MV-4-11 (cell line): ENCODE results near the gene MX2.
"Not testable (repeated sequence)": the region's sequence is repeated elsewhere in the genome, so short reads cannot be mapped to it uniquely, and the experiment has no call there.

Source experiments
- DNase-seq: peaks from one replicate; lab custom pipeline; 2025; lab: John Stamatoyannopoulos, UW

MX2 gene

GRCh38 chr21:41361786-41362604 lies at the start of gene MX2:
Gene MX2 (plus strand): TSS chr21:41362027. CDS start chr21:41376907, 14,880 bp downstream.
- peak; percentile 96 for DNase-seq

GRCh38 chr21:41313285-41314164 lies 48.3 kb upstream of the MX2 start:
- DNase-seq: not testable (repeated sequence)

DNA sequence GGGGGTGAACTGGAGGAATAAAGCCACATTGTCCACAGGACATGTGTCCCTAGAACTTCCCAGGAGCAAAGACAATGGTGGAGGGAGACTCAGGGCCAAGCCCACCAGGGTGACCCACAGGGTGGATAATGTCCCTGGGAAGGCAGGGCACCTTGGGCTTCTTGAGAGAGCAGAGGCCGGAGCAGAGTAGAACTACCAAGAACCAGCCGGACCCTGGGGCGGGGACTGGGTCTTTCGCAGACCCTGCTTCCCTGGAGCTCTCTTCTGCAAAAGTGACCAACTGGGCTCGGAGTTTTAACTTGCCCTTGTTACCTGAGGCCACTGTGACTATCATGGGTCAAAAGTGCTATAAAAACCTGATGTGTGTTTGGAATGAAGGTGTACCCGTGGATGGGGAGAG lies 46.1 kb upstream of the MX2 start:
- no peak for DNase-seq

DNA sequence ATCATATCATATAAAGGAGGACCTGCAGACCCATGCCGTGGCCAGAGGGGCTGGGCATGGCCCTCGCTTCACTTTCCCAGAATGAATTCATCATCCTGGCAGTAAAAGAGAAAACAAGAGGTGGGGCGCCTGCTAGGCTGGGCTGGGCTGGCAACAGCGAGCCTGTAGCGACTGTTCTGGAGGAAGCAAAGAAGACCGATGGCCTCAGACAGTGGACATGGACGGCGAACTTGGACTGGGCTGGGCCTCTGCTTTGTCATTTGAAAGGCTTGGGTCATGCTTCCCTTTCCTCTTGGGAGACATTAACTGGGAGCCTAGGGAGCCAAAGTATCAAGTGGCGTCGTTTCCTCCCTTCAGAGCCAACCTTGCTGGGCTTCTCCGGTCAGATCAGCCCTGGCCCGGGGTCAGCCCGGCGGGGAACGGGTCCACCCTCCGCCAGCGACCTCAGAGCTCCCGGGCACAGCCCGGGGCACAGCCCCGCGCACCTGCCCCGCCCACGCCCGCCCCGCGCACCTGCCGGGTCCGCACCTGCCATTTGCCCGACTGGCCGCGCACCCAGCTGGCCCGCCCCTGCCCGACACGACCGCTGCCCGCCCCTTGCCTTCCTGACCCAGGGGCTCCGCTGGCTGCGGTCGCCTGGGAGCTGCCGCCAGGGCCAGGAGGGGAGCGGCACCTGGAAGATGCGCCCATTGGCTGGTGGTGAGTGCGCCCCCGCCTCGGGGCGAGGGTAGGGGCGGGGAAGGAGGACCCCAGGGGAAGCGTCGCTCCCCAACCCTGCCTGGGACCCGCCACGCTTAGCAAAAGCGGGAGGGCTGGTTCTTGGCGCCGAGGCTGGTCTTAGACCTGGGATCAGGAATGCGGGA lies 45.4 kb upstream of the MX2 start, which contains the start of gene FAM3B:
Gene FAM3B (plus strand): TSS at position 602 of the 863 bp plus-strand sequence. CDS start 79 bp downstream, at position 681.
- no peak for DNase-seq

DNA sequence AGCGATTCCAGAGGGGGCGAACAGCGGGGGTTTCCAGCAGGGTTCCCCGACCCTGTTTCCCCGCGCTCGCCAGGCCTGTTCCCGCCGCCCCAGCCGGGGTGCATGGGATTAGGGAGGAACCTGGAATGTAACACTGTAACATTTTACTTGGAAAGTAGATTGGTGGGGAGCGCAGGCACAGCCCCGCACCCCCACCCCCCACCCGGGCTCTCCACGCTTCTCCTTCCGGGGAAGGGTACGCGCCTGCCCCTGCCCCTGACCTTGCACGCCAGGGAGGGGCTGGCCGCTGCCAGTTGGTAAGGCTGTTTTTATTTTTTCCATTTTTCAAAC lies 44.8 kb upstream of the MX2 start:
- DNase-seq: no peak

GRCh38 chr21:41317458-41317857 lies 44.4 kb upstream of the MX2 start:
- DNase-seq: no peak

DNA sequence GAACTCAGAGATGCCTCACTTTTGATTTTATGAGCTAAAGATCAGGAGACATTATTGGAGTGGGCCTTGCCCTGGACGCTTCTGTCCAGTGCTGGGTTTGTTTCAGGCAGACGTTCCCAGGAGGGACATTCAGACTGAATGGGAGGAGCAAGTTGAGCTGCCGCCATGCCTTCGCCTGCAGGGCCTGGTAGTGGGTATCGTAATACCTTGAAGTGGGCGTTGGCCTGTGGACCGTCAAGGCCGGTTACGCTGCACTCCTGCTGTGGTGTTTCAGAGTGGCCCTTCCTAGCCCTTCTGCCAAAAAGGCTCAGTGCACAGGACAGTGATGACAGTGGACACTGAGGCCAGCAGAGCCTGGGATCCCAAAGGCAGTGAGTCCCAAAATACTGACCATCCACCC lies 43.6 kb upstream of the MX2 start:
- no peak for DNase-seq

DNA sequence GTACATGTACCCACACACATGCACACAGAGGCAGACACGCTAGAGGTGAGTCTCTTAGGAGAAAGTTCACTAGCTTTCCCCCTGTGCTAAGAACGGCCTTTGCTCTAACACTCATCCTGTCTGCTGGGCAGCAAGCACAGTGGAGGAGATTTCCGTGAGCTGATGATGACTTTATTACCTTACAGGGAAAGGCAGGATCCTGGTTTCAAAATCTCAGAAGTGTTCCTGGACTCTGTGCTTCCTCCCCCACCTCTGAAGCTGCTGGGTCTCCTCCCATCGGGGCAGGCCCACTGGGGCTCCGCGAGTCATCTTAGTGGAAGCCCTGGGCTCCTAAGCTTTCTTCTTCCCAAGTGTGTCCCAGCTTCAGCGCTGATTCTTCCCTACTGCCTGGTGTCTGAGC lies 42.6 kb upstream of the MX2 start:
- DNase-seq: no peak

- DNase-seq: no peak
These were observed 40.5 kb upstream of the MX2 start for GRCh38 chr21:41321211-41321907.

DNA sequence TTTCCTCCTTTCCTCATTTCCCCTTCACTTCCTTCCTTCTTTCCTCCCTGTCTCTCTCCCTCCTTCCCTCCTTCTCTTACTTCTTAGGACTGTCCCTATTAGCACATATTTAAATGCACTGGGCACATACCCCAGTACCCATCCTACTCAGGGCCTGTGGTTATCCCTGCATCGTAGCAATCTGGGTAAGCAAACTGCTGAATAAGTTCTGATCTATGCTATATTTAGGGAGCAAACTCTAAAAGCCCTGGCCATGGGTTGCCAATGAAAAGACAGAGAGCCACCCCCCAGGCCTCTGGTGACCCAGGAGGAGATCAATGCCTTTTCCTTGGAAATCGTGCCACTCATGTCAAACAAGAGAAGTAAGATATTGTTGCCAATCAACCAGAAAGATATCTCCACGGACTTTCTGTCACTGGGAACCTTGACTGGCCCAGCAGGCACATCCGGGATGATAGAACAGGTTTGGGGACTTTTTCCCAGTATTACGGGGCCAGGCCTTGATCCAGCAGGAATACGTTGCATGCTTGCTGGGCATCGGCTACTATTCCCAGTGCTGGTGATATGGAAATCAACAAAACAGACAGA lies 39.8 kb upstream of the MX2 start:
- DNase-seq: no peak

DNA sequence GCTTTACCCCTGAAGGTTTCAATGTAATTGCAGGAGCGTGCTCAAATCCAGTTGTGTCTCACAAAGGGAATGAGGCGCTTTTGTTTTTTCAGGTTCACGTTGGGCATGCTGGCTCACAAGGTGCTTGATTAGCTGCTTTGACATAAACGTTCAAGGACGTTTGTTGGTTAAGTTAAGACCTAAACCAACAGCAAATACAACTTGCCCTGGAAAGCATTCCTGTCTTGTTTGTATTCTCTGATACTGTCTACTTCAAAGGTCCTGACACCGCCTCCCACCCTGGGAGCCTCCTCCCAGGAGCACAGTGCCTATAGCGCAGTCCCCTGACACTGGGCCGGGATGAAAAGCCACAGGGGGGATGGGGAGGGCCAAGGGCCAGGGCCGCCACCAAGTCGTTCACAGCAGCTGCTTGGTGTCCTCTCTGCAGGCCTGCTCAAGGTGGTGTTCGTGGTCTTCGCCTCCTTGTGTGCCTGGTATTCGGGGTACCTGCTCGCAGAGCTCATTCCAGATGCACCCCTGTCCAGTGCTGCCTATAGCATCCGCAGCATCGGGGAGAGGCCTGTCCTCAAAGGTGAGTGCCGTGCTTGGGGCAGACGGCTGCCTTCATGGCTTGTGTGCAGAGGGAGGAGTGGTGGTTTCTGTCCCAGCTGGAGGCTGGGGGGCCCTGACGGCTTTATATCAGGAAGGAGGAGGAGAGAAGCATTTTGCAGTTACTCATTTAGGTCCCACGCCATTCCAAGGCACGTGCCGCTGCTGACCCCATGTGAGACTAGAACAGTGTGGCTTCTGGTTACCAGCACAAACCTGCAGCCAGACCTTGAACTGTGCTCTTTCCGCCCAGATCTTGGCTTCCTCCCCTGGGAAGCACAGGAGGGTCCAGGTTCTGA lies 39.1 kb upstream of the MX2 start:
- no peak for DNase-seq

DNA sequence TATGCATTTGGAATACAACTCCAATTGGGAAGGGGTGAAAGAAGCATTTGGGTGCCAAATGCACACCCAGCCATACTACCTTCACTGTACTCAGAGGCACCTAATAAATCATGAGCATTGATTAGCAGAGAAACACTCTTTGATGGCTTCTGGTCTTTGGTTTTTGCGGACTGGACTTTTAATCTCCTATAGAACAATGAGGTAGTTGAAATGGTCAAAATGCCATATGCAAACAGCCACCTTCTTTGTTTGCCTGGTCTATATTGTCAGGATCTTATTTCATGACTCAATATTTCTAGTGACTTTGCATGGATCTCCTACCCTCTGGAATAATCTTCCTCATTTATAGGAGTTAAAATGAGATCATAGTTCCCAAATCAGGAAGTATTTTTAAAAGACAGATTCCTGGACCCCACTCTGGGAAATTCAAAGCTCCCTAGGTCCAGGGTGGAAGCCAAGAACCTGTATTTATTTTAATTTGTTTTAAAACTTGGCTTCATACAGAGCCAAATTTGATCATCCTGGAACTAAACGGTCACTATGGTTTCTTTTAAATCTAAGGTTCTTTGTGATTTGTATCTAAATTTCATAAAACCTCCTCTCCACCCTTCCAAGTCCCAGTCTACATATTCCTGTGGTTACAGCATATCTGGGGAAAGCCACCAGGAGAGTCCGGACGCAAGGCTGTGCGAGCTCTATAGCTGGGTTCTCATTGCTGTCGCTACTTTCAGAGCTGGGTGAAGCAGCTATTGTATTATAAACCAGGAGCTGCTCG lies 36.5 kb upstream of the MX2 start:
- DNase-seq: no peak

DNA sequence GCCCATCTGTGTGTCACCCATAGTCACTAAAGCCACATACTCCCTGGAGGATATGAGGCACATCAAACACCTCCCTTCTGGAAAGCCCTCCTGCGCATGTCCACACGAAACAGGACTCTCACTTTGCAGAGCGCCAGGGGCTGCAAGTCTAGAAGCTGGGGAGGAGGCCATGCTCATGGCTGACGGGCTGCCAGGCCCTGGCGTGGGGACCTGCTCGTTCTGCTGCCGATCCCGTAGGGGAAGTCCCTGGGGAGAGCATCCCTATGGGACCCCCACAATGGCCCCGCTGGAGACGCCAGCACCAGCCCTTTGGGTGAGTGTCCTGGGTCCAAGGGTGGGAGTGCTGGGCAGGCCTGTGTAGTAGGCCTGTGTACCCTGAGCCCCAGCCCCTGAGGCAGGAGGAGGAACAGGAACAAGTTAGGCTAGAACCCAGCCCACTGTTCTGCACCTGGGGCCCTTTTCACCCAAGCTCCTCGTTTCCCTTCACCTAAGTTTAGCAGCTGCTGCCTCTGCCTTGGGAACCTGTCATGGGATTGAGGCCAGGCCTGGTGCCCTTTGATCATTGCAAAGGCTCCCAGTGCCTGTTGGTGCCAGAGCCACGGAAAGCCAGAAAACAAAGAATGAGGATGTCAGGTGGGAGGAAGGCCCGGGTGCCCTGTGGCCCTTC lies 35.3 kb upstream of the MX2 start:
- no peak for DNase-seq

- DNase-seq: no peak
These were observed 34.1 kb upstream of the MX2 start for GRCh38 chr21:41327753-41328152.

- no peak for DNase-seq
These were observed 32.9 kb upstream of the MX2 start for GRCh38 chr21:41328660-41329607.

GRCh38 chr21:41333752-41334151 lies 28.1 kb upstream of the MX2 start:
- no peak for DNase-seq

- DNase-seq: no peak
These were observed 24.3 kb upstream of the MX2 start for GRCh38 chr21:41337515-41337914.

GRCh38 chr21:41338455-41338854 lies 23.4 kb upstream of the MX2 start:
- DNase-seq: no peak
